MM.1S (cell line): ENCODE data around the gene SLC31A2.
A peak's percentile ranks its signal among the peaks of the same experiment; 100 is the strongest.

Source experiments
- DNase-seq: peaks from one replicate; pipeline ENCODE4 v3.0.0-alpha.2; 2015
- H2AFZ ChIP-seq: fragments of 300-600 bp; sonication (generic); 2 replicates; pipeline ENCODE4 v1.6.0; 2016; ENCODE audit warnings: antibody characterized with exemption, low read length
- H3F3A ChIP-seq: fragments of 300-600 bp; sonication (generic); 2 replicates; pipeline ENCODE4 v1.6.1; 2016; ENCODE audit warnings: mild to moderate bottlenecking, antibody characterized with exemption, low read length, moderate library complexity, mixed read lengths; ENCODE audit not compliant: insufficient read depth
- H3K27ac ChIP-seq: fragments of 300-600 bp; sonication (generic); 2 replicates; pipeline ENCODE4 v1.5.1; 2016; ENCODE audit warnings: mild to moderate bottlenecking, low read length
- H3K27me3 ChIP-seq: fragments of 300-600 bp; sonication (generic); replicated peaks from 2 replicates; pipeline ENCODE4 v1.6.0; 2016; ENCODE audit warnings: low read length; ENCODE audit not compliant: insufficient read depth
- H3K36me3 ChIP-seq: fragments of 300-600 bp; sonication (generic); replicated peaks from 2 replicates; pipeline ENCODE4 v1.6.1; 2016; ENCODE audit warnings: mild to moderate bottlenecking, low read length, mixed read lengths; ENCODE audit not compliant: insufficient read depth
- H3K4me1 ChIP-seq: fragments of 300-600 bp; sonication (generic); 2 replicates; pipeline ENCODE4 v1.6.1; 2016; ENCODE audit warnings: low read length, mixed read lengths
- H3K4me2 ChIP-seq: fragments of 300-600 bp; sonication (generic); 2 replicates; pipeline ENCODE4 v1.6.0; 2016; ENCODE audit warnings: low read depth, low read length
- H3K4me3 ChIP-seq: fragments of 300-600 bp; sonication (generic); 2 replicates; pipeline ENCODE4 v1.5.1; 2016; ENCODE audit warnings: low read length, mixed read lengths
- H3K79me2 ChIP-seq: fragments of 300-600 bp; sonication (generic); 2 replicates; pipeline ENCODE4 v1.6.1; 2016; ENCODE audit warnings: mixed run types, low read length, mixed read lengths
- H3K9ac ChIP-seq: fragments of 300-600 bp; sonication (generic); 2 replicates; pipeline ENCODE4 v1.6.1; 2016; ENCODE audit warnings: low read length, mixed read lengths
- H3K9me2 ChIP-seq: fragments of 300-600 bp; sonication (generic); replicated peaks from 2 replicates; pipeline ENCODE4 v1.6.1; 2016; ENCODE audit warnings: mild to moderate bottlenecking, low read length, mixed read lengths; ENCODE audit not compliant: insufficient read depth
- H3K9me3 ChIP-seq: fragments of 300-600 bp; sonication (generic); replicated peaks from 2 replicates; pipeline ENCODE4 v1.6.1; 2016; ENCODE audit warnings: mild to moderate bottlenecking, low read length, mixed read lengths; ENCODE audit not compliant: insufficient read depth
- H4K20me1 ChIP-seq: fragments of 300-600 bp; sonication (generic); 2 replicates; pipeline ENCODE4 v1.6.1; 2016; ENCODE audit warnings: mild to moderate bottlenecking, low read length, moderate library complexity, mixed read lengths; ENCODE audit not compliant: insufficient read depth
- CTCF ChIP-seq: fragments of 300-600 bp; sonication (generic); IDR thresholded peaks from 2 replicates; pipeline ENCODE4 v1.5.1; 2016; ENCODE audit warnings: antibody characterized with exemption, low read length, mixed read lengths
- EZH2 ChIP-seq: fragments of 300-600 bp; sonication (generic); optimal IDR thresholded peaks from 2 replicates; pipeline ENCODE3; 2017; ENCODE audit warnings: low read depth, mild to moderate bottlenecking, antibody characterized with exemption, low read length, mixed read lengths
- EZH2phosphoT487 ChIP-seq: fragments of 300-600 bp; sonication (generic); IDR thresholded peaks from 2 replicates; pipeline ENCODE4 v1.6.1; 2018; ENCODE audit warnings: antibody characterized with exemption, low read length

Gene SLC31A2

GRCh38 chr9:113177251-113177650, 26.4 kb downstream of the SLC31A2 start:
- Histone ChIP-seq H2AFZ (no peak overlapping the region), H3K79me2 (no peaks in the 10 kb centered on the region), H3K4me2 (no peak overlapping the region), H3K9me3 (no peaks in the 10 kb centered on the region), H3F3A (no peaks in the 10 kb centered on the region), H3K27ac (no peak overlapping the region), H3K9me2 (no peaks in the 10 kb centered on the region), H4K20me1 (no peaks in the 10 kb centered on the region), H3K4me1 (peaks cover 11% of the 10 kb centered on the region), H3K36me3 (peaks cover 21% of the 10 kb centered on the region), H3K9ac (no peak overlapping the region), H3K4me3 (no peak overlapping the region), H3K27me3 (no peaks in the 10 kb centered on the region)
- no peak for DNase-seq
- TF ChIP-seq CTCF (no peak), EZH2 (no peak), EZH2phosphoT487 (no peak)

- Histone ChIP-seq H3K79me2 (no peaks in the 10 kb centered on the region), H3K9ac (no peak overlapping the region), H3K4me1 (peaks cover 11% of the 10 kb centered on the region), H3K27me3 (no peaks in the 10 kb centered on the region), H3F3A (no peaks in the 10 kb centered on the region), H4K20me1 (no peaks in the 10 kb centered on the region), H3K9me3 (no peaks in the 10 kb centered on the region), H2AFZ (no peak overlapping the region), H3K4me3 (no peak overlapping the region), H3K36me3 (peaks cover 23% of the 10 kb centered on the region), H3K27ac (no peak overlapping the region), H3K9me2 (no peaks in the 10 kb centered on the region), H3K4me2 (no peak overlapping the region)
- DNase-seq, result no peak
- TF ChIP-seq CTCF (no peak), EZH2 (no peak), EZH2phosphoT487 (no peak)
Observed at GRCh38 chr9:113178087-113178486, 27.3 kb downstream of the SLC31A2 start.

GRCh38 chr9:113179839-113180238, 29.0 kb downstream of the SLC31A2 start:
- H3K79me2 ChIP-seq, result no peaks in the 10 kb centered on the region
- no peak overlapping the region for H3K9ac ChIP-seq

More at GRCh38 chr9:113179839-113180238, 29.0 kb downstream of the SLC31A2 start:
- H3K4me3 ChIP-seq, result no peak overlapping the region
- H3K4me2 ChIP-seq, result peak overlapping the region; percentile 14; the same call in 1 of the 2 replicates
- no peaks in the 10 kb centered on the region for H3K9me2 ChIP-seq
- DNase-seq, result peak; percentile 69
- no peaks in the 10 kb centered on the region for H3K9me3 ChIP-seq
- H2AFZ ChIP-seq, result no peak overlapping the region
- TF ChIP-seq EZH2 (no peak), CTCF (no peak), EZH2phosphoT487 (no peak)
- peak overlapping the region; percentile 14; the same call in 1 of the 2 replicates for H3K27ac ChIP-seq
- no peaks in the 10 kb centered on the region for H4K20me1 ChIP-seq
- peaks cover 24% of the 10 kb centered on the region for H3K36me3 ChIP-seq
- H3K4me1 ChIP-seq, result peaks cover 11% of the 10 kb centered on the region
- H3K27me3 ChIP-seq, result no peaks in the 10 kb centered on the region
- H3F3A ChIP-seq, result no peaks in the 10 kb centered on the region
